ENCODE results near the gene CFAP74.

Gene CFAP74

DNA sequence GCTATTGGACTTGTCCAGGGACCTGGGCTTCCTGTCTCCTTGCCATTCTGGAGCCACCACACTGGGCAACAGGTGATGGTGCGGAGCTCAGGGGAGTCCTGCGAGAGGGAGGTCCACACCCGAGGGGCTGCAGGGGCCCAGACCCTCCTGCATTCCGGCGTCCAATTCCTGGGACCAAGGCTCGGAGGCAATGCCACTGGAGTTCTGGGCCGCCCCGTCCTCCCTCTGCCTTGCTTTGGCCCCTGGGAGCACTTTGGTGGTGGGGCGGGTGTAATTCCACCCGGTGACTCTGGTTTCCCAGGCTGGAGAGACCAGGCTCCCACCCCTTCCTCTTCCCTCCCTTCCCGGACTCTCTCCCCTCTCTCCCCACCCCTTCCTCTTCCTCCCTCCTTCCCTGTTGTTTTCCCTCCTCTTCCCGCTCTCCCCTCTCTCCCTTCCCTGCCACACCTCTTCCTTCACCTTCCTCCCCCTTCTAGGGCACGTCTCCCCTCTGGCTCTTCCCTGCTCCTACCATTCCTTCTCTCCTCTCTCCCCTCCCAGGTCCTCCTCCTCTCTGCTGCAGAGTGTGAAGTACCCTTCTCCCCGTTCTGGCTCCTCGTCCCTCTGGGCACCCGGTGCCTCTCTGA is 48.6 kb upstream of the CFAP74 start:
- ChIA-PET POLR2A (no interaction called here), CTCF (no interaction called here)
- H3K4me3 ChIP-seq (ENCODE audit: low read depth, low read length), result no peak overlapping the region
- H3K36me3 ChIP-seq (ENCODE audit: control insufficient read depth in 2 of 2, insufficient read depth in 1 of 2, low read length in 2 of 2), result peaks cover 0 to 18% of the 10 kb centered on the region in 2 experiments; a peak in 2 of 3 replicates
- H3K9me3 ChIP-seq (ENCODE audit: control insufficient read depth, insufficient read depth, low read depth, low read length), result no peaks in the 10 kb centered on the region
- H3K4me1 ChIP-seq (ENCODE audit: control insufficient read depth, insufficient read depth, low read length), result no peaks in the 10 kb centered on the region; the same call in 1 of the 2 replicates
- no peak overlapping the region for H3K27ac ChIP-seq (ENCODE audit: extremely low read depth, low read depth, low read length)
- TF ChIP-seq, protein P1, sequence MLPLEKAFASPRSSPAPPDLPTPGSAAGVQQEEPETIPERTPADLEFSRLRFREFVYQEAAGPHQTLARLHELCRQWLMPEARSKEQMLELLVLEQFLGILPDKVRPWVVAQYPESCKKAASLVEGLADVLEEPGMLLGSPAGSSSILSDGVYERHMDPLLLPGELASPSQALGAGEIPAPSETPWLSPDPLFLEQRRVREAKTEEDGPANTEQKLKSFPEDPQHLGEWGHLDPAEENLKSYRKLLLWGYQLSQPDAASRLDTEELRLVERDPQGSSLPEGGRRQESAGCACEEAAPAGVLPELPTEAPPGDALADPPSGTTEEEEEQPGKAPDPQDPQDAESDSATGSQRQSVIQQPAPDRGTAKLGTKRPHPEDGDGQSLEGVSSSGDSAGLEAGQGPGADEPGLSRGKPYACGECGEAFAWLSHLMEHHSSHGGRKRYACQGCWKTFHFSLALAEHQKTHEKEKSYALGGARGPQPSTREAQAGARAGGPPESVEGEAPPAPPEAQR (tag by site-specific recombination; IDR thresholded peaks at IDR 0.05), result no peak
- TF ChIP-seq SCRT1 (tag by site-specific recombination; IDR thresholded peaks at IDR 0.05; ENCODE audit: borderline replicate concordance), result peak; percentile 78; the same call in 1 of the 2 replicates
- TF ChIP-seq, protein P2, sequence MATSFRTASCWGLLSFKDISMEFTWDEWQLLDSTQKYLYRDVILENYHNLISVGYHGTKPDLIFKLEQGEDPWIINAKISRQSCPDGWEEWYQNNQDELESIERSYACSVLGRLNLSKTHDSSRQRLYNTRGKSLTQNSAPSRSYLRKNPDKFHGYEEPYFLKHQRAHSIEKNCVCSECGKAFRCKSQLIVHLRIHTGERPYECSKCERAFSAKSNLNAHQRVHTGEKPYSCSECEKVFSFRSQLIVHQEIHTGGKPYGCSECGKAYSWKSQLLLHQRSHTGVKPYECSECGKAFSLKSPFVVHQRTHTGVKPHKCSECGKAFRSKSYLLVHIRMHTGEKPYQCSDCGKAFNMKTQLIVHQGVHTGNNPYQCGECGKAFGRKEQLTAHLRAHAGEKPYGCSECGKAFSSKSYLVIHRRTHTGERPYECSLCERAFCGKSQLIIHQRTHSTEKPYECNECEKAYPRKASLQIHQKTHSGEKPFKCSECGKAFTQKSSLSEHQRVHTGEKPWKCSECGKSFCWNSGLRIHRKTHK (tag by site-specific recombination; IDR thresholded peaks at IDR 0.05), result no peak
- TF ChIP-seq, protein P3, sequence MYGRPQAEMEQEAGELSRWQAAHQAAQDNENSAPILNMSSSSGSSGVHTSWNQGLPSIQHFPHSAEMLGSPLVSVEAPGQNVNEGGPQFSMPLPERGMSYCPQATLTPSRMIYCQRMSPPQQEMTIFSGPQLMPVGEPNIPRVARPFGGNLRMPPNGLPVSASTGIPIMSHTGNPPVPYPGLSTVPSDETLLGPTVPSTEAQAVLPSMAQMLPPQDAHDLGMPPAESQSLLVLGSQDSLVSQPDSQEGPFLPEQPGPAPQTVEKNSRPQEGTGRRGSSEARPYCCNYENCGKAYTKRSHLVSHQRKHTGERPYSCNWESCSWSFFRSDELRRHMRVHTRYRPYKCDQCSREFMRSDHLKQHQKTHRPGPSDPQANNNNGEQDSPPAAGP (tag by site-specific recombination; IDR thresholded peaks at IDR 0.05), result peak; percentile 93
- TF ChIP-seq PRDM1 (tag by site-specific recombination; IDR thresholded peaks at IDR 0.05), result peak; percentile 52; the same call in 1 of the 2 replicates
- peak; percentile 62; the same call in 1 of the 2 replicates for TF ChIP-seq WT1 (tag by site-specific recombination; IDR thresholded peaks at IDR 0.05)
- peak; percentile 67 for TF ChIP-seq KLF1 (tag by site-specific recombination; IDR thresholded peaks at IDR 0.05)
- TF ChIP-seq ZNF341 (tag by site-specific recombination; IDR thresholded peaks at IDR 0.05; ENCODE audit: low read depth), result peak; percentile 86
- TF ChIP-seq ZNF76 (tag by site-specific recombination; IDR thresholded peaks at IDR 0.05; ENCODE audit: borderline replicate concordance, low read depth), result peak; percentile 33; the same call in 1 of the 2 replicates
- TF ChIP-seq, protein P4, sequence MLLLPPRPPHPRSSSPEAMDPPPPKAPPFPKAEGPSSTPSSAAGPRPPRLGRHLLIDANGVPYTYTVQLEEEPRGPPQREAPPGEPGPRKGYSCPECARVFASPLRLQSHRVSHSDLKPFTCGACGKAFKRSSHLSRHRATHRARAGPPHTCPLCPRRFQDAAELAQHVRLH (tag by site-specific recombination; IDR thresholded peaks at IDR 0.05), result no peak
- no peak for TF ChIP-seq ZBTB21 (tag by site-specific recombination; IDR thresholded peaks at IDR 0.05)
- TF ChIP-seq ZBTB48 (tag by site-specific recombination; IDR thresholded peaks at IDR 0.05), result peak; percentile 37; the same call in 1 of the 2 replicates
- TF ChIP-seq ZFHX2 (tag by site-specific recombination; conservative IDR thresholded peaks at IDR 0.05), result 0 out of 2 replicates have a peak, but pooled peaks have one; percentile 23
- no peak for TF ChIP-seq ZNF239 (tag by site-specific recombination; IDR thresholded peaks at IDR 0.05)
- TF ChIP-seq ZNF600 (tag by site-specific recombination; IDR thresholded peaks at IDR 0.05), result peak; percentile 93
- TF ChIP-seq, protein P5, sequence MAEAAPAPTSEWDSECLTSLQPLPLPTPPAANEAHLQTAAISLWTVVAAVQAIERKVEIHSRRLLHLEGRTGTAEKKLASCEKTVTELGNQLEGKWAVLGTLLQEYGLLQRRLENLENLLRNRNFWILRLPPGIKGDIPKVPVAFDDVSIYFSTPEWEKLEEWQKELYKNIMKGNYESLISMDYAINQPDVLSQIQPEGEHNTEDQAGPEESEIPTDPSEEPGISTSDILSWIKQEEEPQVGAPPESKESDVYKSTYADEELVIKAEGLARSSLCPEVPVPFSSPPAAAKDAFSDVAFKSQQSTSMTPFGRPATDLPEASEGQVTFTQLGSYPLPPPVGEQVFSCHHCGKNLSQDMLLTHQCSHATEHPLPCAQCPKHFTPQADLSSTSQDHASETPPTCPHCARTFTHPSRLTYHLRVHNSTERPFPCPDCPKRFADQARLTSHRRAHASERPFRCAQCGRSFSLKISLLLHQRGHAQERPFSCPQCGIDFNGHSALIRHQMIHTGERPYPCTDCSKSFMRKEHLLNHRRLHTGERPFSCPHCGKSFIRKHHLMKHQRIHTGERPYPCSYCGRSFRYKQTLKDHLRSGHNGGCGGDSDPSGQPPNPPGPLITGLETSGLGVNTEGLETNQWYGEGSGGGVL (tag by site-specific recombination; IDR thresholded peaks at IDR 0.05), result peak; percentile 98
- no peak for TF ChIP-seq ZNF701 (tag by site-specific recombination; IDR thresholded peaks at IDR 0.05)
- peak; percentile 95 for TF ChIP-seq SCRT2 (tag by site-specific recombination; IDR thresholded peaks at IDR 0.05)
- no peak for TF ChIP-seq ZNF624 (tag by site-specific recombination; IDR thresholded peaks at IDR 0.05)
- TF ChIP-seq, protein P6, sequence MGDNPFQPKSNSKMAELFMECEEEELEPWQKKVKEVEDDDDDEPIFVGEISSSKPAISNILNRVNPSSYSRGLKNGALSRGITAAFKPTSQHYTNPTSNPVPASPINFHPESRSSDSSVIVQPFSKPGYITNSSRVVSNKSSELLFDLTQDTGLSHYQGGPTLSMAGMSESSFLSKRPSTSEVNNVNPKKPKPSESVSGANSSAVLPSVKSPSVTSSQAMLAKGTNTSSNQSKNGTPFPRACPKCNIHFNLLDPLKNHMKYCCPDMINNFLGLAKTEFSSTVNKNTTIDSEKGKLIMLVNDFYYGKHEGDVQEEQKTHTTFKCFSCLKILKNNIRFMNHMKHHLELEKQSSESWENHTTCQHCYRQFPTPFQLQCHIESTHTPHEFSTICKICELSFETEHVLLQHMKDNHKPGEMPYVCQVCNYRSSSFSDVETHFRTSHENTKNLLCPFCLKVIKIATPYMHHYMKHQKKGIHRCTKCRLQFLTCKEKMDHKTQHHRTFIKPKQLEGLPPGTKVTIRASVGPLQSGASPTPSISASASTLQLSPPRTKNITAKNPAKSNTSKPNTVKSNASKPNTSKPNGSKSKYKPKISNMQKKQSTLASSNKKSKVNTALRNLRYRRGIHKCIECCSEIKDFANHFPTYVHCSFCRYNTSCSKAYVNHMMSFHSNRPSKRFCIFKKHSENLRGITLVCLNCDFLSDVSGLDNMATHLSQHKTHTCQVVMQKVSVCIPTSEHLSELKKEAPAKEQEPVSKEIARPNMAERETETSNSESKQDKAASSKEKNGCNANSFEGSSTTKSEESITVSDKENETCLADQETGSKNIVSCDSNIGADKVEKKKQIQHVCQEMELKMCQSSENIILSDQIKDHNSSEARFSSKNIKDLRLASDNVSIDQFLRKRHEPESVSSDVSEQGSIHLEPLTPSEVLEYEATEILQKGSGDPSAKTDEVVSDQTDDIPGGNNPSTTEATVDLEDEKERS (tag by site-specific recombination; IDR thresholded peaks at IDR 0.05), result no peak
- TF ChIP-seq ZNF140 (tag by site-specific recombination; IDR thresholded peaks at IDR 0.05), result no peak
- TF ChIP-seq KLF9 (tag by site-specific recombination; IDR thresholded peaks at IDR 0.05; ENCODE audit: low read depth), result 0 out of 2 replicates have a peak, but pooled peaks have one; percentile 23
- TF ChIP-seq, protein P7, sequence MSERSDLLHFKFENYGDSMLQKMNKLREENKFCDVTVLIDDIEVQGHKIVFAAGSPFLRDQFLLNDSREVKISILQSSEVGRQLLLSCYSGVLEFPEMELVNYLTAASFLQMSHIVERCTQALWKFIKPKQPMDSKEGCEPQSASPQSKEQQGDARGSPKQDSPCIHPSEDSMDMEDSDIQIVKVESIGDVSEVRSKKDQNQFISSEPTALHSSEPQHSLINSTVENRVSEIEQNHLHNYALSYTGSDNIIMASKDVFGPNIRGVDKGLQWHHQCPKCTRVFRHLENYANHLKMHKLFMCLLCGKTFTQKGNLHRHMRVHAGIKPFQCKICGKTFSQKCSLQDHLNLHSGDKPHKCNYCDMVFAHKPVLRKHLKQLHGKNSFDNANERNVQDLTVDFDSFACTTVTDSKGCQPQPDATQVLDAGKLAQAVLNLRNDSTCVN (tag by site-specific recombination; optimal IDR thresholded peaks at IDR 0.05), result no peak
- TF ChIP-seq, protein P8, sequence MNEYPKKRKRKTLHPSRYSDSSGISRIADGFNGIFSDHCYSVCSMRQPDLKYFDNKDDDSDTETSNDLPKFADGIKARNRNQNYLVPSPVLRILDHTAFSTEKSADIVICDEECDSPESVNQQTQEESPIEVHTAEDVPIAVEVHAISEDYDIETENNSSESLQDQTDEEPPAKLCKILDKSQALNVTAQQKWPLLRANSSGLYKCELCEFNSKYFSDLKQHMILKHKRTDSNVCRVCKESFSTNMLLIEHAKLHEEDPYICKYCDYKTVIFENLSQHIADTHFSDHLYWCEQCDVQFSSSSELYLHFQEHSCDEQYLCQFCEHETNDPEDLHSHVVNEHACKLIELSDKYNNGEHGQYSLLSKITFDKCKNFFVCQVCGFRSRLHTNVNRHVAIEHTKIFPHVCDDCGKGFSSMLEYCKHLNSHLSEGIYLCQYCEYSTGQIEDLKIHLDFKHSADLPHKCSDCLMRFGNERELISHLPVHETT (tag by site-specific recombination; IDR thresholded peaks at IDR 0.05), result no peak
- TF ChIP-seq REPIN1 (tag by site-specific recombination; IDR thresholded peaks at IDR 0.05; ENCODE audit: low read depth), result no peak
- no peak for TF ChIP-seq ZNF48 (tag by site-specific recombination; IDR thresholded peaks at IDR 0.05)
